A673 (cell line): ENCODE results near the gene ZNF625. TPM values are rescaled to one million over a fixed set of nuclear protein-coding genes. Genes with fewer than 3 reads are reported as not detected.

Experiments
- Bru-seq: library from RNA; stranded (reverse); fragments of 400-500 nt; gene quantifications from one replicate; lab custom pipeline; 2021; lab: Mats Ljungman, UMichigan
- BruChase-seq, 2 experiments: library from RNA; stranded (reverse); fragments of 400-500 nt; gene quantifications; one replicate each; lab custom pipeline; 2021; lab: Mats Ljungman, UMichigan
- BruUV-seq: library from RNA; stranded (reverse); fragments of 400-500 nt; replicated peaks from 2 replicates; lab custom pipeline; 2021; lab: Mats Ljungman, UMichigan
- CTCF ChIA-PET: fragments of 300-600 bp; sonication (Branson Sonifier 250); formaldehyde crosslinking; loops from one replicate; lab custom pipeline; 2022; ENCODE audit warnings: antibody characterized with exemption; lab: Charles Lee
- POLR2A ChIA-PET: fragments of 300-600 bp; sonication (Branson Sonifier 250); formaldehyde crosslinking; loops from one replicate; lab custom pipeline; 2022; ENCODE audit warnings: antibody characterized with exemption; ENCODE audit not compliant: low non-redundant PET; lab: Charles Lee
- DNase-seq: peaks from one replicate; pipeline ENCODE4 v3.0.0-alpha.2; 2015; ENCODE audit warnings: low spot score
- H3K27ac ChIP-seq: fragments of 200-600 bp; sonication (generic); 2 replicates; pipeline ENCODE4 v1.5.1; 2016; ENCODE audit warnings: mixed run types, low read depth, mild to moderate bottlenecking, mixed read lengths, antibody characterized with exemption, low read length; ENCODE audit not compliant: poor library complexity, severe bottlenecking
- H3K27me3 ChIP-seq: fragments of 200-600 bp; sonication (generic); replicated peaks from 2 replicates; pipeline ENCODE4 v1.6.1; 2017; ENCODE audit warnings: mixed run types, low read depth, mild to moderate bottlenecking, mixed read lengths, antibody characterized with exemption, low read length; ENCODE audit not compliant: insufficient read depth, poor library complexity
- H3K36me3 ChIP-seq: fragments of 200-600 bp; sonication (generic); 2 replicates; pipeline ENCODE4 v1.6.1; 2016; ENCODE audit warnings: mixed run types, mild to moderate bottlenecking, mixed read lengths, antibody characterized with exemption, low read length; ENCODE audit not compliant: insufficient read depth, poor library complexity, severe bottlenecking
- H3K4me1 ChIP-seq: fragments of 200-600 bp; sonication (generic); 2 replicates; pipeline ENCODE4 v1.6.1; 2017; ENCODE audit warnings: mixed run types, mild to moderate bottlenecking, mixed read lengths, antibody characterized with exemption, low read length; ENCODE audit not compliant: insufficient read depth, poor library complexity, severe bottlenecking
- H3K4me3 ChIP-seq: fragments of 200-600 bp; sonication (generic); 2 replicates; pipeline ENCODE4 v1.5.1; 2016; ENCODE audit warnings: low read depth, mixed run types, mild to moderate bottlenecking, mixed read lengths, low read length; ENCODE audit not compliant: poor library complexity, severe bottlenecking
- H3K9me3 ChIP-seq: fragments of 200-600 bp; sonication (generic); 2 replicates; pipeline ENCODE4 v1.6.1; 2016; ENCODE audit warnings: mixed run types, low read depth, mild to moderate bottlenecking, mixed read lengths, antibody characterized with exemption, low read length; ENCODE audit not compliant: poor library complexity, severe bottlenecking
- EZH2 ChIP-seq: fragments of 200-600 bp; sonication (generic); IDR thresholded peaks from 2 replicates; pipeline ENCODE4 v1.6.1; 2017; ENCODE audit warnings: borderline replicate concordance, low read depth, mild to moderate bottlenecking, mixed read lengths, antibody characterized with exemption, low read length; ENCODE audit not compliant: poor library complexity, severe bottlenecking
- intact Hi-C: fragments of 100-400 bp; cut with micrococcal nuclease; formaldehyde crosslinking; loops from one replicate; pipeline ENCODE4 v1.10.0; 2022; ENCODE audit not compliant: unreplicated experiment
- long read RNA-seq: library from polyadenylated mRNA; stranded (forward); transcript quantifications from one replicate; pipeline ENCODE4 v2.0.0, GENCODE V29; 2022
- total RNA-seq: library from RNA; stranded (reverse); gene quantifications from 2 replicates; pipeline ENCODE4 v1.2.3, GENCODE V29; 2021
- TF ChIP-seq, protein P1 (sequence below): fragments of 300-800, 200-600 bp; sonication (generic); conservative IDR thresholded peaks from 2 replicates; pipeline ENCODE4 v1.5.1; 2017; ENCODE audit warnings: low read depth, mild to moderate bottlenecking, antibody characterized with exemption, low read length, moderate library complexity, mixed read lengths

ZNF625 gene
- total RNA-seq (9.1 and 11.1 TPM in 2 replicates), Bru-seq, nascent RNA (percentile 78 among the genes with signal in this experiment), BruChase-seq, experiment 1, labeled RNA remaining after a 2-hour chase (percentile 93 among the genes with signal in this experiment), BruChase-seq, experiment 2, labeled RNA remaining after a 6-hour chase (percentile 83 among the genes with signal in this experiment)
- long read RNA-seq, result 0 reads

DNA sequence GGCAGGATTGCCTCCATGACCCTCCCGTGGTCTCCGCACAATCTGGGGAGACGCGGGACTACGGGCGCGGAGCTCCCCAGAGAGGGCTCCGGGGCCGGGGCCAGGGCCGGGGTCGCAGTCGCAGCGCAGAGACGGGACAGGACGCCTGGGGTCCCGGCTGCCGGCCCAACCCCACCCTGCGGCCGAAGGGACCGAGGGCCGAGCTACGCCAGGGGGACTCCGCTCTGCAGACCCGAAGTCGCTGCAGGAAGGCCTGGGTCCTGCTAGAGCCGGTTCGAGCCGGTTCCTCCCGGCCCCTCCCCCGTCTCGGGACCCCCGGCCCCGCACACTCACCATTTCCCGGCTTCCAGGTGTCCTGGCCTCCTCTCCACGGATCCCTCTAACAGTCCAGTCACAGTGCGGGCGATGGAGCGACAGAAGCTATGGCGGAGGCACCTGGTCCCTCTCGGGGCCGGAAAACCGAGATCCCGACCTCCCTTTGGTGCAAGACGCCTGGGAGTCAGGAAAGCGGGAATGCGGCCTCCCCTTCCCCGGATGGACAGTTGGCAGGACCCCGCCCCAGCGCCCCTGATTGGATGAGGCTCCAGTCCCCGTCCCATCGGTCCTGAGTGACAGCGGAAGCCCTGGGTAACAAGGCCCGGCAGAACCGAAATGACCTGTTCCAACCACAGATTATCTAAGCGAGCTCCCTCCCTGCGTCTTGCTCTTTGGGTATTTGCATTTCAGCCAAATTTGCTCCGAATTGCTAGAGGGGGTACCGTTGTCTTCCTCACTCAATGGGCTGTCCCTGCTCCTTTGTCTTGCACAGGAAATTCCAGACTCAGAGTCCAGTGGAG lies at the start of gene ZNF625:
Gene ZNF625, minus strand, starts transcription at position 512 of the 836 bp plus-strand sequence. Its CDS starts 176 bp downstream, at position 336.
- Histone ChIP-seq H3K27ac (peak within 1 kb of the TSS; percentile 81), H3K4me3 (peak within 1 kb of the TSS; percentile 86), H3K9me3 (no peaks in the 10 kb centered on the region), H3K27me3 (no peaks in the 10 kb centered on the region), H3K4me1 (no peaks in the 10 kb centered on the region), H3K36me3 (peaks cover 5% of the 10 kb centered on the region)
- CTCF ChIA-PET, result no interaction called here
- no TSS peak for BruUV-seq
- peak; percentile 87 for DNase-seq
- intact Hi-C loops, result no loop called here
- POLR2A ChIA-PET, result no interaction called here
- TF ChIP-seq, protein P1, sequence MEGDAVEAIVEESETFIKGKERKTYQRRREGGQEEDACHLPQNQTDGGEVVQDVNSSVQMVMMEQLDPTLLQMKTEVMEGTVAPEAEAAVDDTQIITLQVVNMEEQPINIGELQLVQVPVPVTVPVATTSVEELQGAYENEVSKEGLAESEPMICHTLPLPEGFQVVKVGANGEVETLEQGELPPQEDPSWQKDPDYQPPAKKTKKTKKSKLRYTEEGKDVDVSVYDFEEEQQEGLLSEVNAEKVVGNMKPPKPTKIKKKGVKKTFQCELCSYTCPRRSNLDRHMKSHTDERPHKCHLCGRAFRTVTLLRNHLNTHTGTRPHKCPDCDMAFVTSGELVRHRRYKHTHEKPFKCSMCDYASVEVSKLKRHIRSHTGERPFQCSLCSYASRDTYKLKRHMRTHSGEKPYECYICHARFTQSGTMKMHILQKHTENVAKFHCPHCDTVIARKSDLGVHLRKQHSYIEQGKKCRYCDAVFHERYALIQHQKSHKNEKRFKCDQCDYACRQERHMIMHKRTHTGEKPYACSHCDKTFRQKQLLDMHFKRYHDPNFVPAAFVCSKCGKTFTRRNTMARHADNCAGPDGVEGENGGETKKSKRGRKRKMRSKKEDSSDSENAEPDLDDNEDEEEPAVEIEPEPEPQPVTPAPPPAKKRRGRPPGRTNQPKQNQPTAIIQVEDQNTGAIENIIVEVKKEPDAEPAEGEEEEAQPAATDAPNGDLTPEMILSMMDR, result no peak
- no peak for TF ChIP-seq EZH2

DNA sequence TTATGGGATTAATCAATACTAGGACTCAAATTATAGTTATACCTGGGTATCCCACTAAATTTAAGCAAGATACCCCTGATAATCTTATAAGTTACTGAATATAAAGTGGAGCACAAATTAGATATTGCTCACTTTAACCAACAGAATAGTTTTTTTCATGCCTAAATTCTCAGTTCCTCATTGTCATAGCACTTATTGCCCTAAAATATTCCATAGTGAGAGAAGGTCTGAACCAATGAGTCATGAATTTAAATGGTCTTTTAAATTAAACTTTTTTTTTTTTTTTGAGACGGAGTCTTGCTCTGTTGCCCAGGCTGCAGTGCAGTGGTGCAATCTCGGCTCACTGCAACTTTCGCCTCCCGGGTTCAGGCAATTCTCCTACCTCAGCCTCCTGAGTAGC lies 48.8 kb upstream of the ZNF625 start:
- ChIA-PET POLR2A (no interaction called here), CTCF (no interaction called here)
- no peak overlapping the region for H3K4me3 ChIP-seq
- H3K4me1 ChIP-seq, result no peaks in the 10 kb centered on the region
- no peaks in the 10 kb centered on the region for H3K36me3 ChIP-seq
- H3K27ac ChIP-seq, result no peak overlapping the region
- TF ChIP-seq EZH2, result no peak
- TF ChIP-seq, protein P1, result no peak
- DNase-seq, result no peak
- peaks cover 30% of the 10 kb centered on the region for H3K9me3 ChIP-seq
- H3K27me3 ChIP-seq, result no peaks in the 10 kb centered on the region
- BruUV-seq, result no TSS peak
- intact Hi-C loops, result no loop called here

DNA sequence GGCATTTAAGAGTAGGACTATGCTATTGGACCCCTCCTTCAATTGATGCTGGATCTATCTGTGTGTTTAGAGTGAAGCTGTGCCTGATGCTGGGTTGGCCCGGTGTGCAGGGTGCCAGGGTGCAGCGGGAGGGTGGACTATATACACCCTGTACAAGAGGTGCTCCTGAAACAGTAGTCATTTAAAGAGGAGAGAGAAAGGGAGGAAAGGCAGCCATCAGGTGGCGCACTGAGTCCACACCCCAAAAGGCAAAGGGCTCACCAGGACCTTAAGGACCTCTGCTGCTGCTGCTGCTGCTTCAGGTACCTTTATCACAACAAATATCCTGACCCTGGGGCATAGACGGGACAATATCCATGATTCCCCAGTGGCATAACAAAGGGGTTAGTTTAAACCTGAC lies 45.7 kb upstream of the ZNF625 start:
- POLR2A ChIA-PET, result no interaction called here
- H3K4me3 ChIP-seq, result no peak overlapping the region
- intact Hi-C loops, result no loop called here
- H3K27me3 ChIP-seq, result no peaks in the 10 kb centered on the region
- H3K9me3 ChIP-seq, result peaks cover 11% of the 10 kb centered on the region
- no peak for TF ChIP-seq EZH2
- TF ChIP-seq, protein P1, result peak; percentile 41; the same call in 1 of the 2 replicates
- DNase-seq, result peak; percentile 15
- no TSS peak for BruUV-seq
- CTCF ChIA-PET, result no interaction called here
- H3K27ac ChIP-seq, result no peak overlapping the region
- H3K36me3 ChIP-seq, result no peaks in the 10 kb centered on the region
- H3K4me1 ChIP-seq, result no peaks in the 10 kb centered on the region
